Gastrocnemius medialis (tissue), 4 donors: ENCODE results near the gene C2orf78.

Source experiments
- POLR2A ChIP-seq, 2 donors: fragments of 450-650 bp; IDR thresholded peaks; one replicate each; pipeline ENCODE4 v1.6.1; 2017; ENCODE audit warnings: antibody characterized with exemption in 2 of 2, mild to moderate bottlenecking in 2 of 2, moderate library complexity in 2 of 2
- TF ChIP-seq, protein P1 (sequence below), 5 experiments: fragments of 450-650 bp in 3 of 5; fragments of 200-600 bp in 2 of 5; sonication (generic) in 2 of 5; IDR thresholded peaks in 4 of 5; conservative IDR thresholded peaks in 1 of 5; 1 replicate in 4 of 5; 2 replicates in 1 of 5; pipeline ENCODE4 v1.5.1; 2016 to 2019; ENCODE audit warnings: antibody characterized with exemption in 5 of 5, mild to moderate bottlenecking in 3 of 5, moderate library complexity in 3 of 5

DNA sequence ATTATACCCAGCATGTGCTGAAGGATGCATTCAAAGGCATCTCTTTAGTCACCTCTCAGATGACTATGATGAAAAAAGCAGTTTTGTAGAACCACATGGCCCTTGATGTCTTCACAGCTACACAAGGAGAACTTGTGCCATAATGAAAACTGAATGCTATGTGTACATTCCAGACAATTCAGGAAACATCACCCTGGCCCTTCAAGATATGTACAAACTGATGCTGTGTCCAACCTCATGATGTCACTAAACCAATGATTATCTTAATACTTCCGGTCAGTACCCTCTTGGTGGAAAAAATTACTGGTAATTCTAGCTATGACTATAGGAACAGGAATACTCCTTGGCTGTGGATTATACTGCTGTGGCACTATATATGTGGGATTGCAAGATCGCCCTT lies 24.1 kb upstream of the C2orf78 start:
- no peak for TF ChIP-seq POLR2A (IDR thresholded peaks at IDR 0.05)
- TF ChIP-seq, protein P1, sequence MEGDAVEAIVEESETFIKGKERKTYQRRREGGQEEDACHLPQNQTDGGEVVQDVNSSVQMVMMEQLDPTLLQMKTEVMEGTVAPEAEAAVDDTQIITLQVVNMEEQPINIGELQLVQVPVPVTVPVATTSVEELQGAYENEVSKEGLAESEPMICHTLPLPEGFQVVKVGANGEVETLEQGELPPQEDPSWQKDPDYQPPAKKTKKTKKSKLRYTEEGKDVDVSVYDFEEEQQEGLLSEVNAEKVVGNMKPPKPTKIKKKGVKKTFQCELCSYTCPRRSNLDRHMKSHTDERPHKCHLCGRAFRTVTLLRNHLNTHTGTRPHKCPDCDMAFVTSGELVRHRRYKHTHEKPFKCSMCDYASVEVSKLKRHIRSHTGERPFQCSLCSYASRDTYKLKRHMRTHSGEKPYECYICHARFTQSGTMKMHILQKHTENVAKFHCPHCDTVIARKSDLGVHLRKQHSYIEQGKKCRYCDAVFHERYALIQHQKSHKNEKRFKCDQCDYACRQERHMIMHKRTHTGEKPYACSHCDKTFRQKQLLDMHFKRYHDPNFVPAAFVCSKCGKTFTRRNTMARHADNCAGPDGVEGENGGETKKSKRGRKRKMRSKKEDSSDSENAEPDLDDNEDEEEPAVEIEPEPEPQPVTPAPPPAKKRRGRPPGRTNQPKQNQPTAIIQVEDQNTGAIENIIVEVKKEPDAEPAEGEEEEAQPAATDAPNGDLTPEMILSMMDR (IDR thresholded peaks at IDR 0.05 in 4 of 5, conservative IDR thresholded peaks at IDR 0.05 in 1 of 5), result no peak
